ENCODE results near the gene REEP3. TPM values are rescaled to one million over a fixed set of nuclear protein-coding genes. Genes with fewer than 3 reads are reported as not detected.

Gene REEP3
- total and polyA plus RNA-seq, 12 donors: 9.9 to 27.7 (median 17.2) TPM

DNA sequence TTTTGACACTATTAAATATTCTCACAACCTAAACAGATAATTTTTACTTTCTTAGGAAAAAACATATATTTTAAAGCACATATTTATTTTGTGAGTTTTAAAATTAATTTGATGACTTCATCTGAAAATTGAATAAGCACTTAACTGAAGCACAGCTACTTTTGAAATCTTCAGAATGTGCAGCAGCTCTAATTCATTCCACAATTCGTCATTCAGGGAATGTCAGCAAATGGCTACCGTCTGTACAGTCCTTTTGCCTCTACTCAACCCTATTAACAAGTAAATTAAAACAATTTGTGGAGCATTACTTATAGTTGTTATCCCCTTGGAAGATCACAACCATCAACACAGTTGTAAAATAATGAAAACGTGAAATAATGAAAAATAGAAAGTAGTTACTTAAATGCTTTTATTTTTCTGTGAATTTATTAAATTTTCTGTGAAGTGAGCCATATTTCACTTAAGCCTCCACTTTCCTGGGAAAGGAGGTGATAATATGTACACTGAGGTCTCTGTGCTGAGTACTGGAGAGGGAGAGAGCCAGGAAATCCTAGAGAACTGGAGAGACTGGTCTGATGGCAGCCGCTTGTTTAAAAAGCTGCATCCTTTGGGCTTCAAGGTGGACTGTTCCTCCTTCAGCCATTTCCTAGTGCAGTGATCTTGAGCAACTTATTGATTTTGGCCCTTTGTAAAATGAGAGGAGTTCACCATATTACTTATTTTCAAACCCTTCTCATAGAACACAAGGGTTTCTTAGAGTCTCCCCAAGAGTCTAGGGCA lies 70.6 kb downstream of the REEP3 start:
- Histone ChIP-seq H3K4me3 (no peak overlapping the region), H3K27me3 (no peaks in the 10 kb centered on the region), H3K4me1 (peaks cover 0 to 42% (median 15%) of the 10 kb centered on the region in 9 donors), H3K9me3 (no peaks in the 10 kb centered on the region), H3K36me3 (peaks cover 0 to 11% (median 0%) of the 10 kb centered on the region in 9 donors), H3K27ac (no peak overlapping the region)
- intact Hi-C loops (cut with DNase I): no loop called here
- 87 to 89% methylated on average over 4 of the region's 4 CpGs for WGBS, 2 donors
- ATAC-seq (no peak), DNase-seq (no peak)
- TF ChIP-seq, protein P1, sequence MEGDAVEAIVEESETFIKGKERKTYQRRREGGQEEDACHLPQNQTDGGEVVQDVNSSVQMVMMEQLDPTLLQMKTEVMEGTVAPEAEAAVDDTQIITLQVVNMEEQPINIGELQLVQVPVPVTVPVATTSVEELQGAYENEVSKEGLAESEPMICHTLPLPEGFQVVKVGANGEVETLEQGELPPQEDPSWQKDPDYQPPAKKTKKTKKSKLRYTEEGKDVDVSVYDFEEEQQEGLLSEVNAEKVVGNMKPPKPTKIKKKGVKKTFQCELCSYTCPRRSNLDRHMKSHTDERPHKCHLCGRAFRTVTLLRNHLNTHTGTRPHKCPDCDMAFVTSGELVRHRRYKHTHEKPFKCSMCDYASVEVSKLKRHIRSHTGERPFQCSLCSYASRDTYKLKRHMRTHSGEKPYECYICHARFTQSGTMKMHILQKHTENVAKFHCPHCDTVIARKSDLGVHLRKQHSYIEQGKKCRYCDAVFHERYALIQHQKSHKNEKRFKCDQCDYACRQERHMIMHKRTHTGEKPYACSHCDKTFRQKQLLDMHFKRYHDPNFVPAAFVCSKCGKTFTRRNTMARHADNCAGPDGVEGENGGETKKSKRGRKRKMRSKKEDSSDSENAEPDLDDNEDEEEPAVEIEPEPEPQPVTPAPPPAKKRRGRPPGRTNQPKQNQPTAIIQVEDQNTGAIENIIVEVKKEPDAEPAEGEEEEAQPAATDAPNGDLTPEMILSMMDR (IDR thresholded peaks at IDR 0.05): no peak

DNA sequence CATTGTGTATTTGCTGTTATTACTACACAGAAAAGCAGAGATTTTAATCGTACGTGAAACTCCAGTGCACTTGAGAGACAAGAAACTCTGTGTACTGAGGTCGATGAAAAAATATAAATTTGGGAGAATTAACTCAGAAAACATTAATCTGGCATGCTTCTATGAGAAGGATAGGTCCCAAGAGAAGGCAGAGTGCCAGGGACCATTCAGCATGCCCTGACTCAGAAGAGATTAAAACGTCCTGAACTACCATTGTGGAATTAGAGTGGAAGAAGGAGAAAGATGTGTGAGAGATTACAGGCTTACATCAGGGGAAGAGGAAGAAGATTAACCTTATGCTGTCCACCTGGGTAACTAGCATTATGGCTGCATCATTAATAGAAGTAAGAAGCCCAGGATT lies 72.4 kb downstream of the REEP3 start:
- Histone ChIP-seq H3K4me3 (no peak overlapping the region), H3K4me1 (peaks cover 0 to 42% (median 18%) of the 10 kb centered on the region in 9 donors), H3K9me3 (no peaks in the 10 kb centered on the region), H3K36me3 (peaks cover 0 to 28% (median 4%) of the 10 kb centered on the region in 9 donors), H3K27me3 (no peaks in the 10 kb centered on the region), H3K27ac (no peak overlapping the region)
- TF ChIP-seq, protein P1 (IDR thresholded peaks at IDR 0.05): no peak
- DNase-seq: no peak
- intact Hi-C loops (cut with DNase I): no loop called here
- ATAC-seq: peak in 1 of 8 donors; percentile 17
- WGBS, 2 donors: 53 to 55% methylated on average over 4 of the region's 4 CpGs

DNA sequence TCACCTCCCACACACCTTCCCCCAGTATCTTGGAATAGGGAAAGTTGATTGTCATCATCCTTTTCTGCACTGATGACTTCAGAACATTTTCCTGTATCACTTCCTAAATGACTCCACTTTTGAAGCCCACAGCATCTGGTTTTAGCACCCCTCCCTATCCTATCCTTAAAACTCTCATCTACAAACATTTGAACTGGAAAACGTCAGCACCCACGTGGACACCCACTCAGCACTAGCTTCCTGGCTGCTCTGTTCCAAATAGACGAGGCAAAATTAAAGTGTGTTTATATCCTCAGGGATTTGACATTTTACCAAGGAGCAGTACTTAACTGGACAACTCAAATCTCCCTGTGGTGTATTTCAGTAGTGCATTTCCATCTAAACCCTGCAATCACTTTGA lies 73.9 kb downstream of the REEP3 start:
- TF ChIP-seq, protein P1 (IDR thresholded peaks at IDR 0.05): peak in 7 of 9 donors; percentile 13 to 45 (median 26)
- H3K27me3 ChIP-seq: no peaks in the 10 kb centered on the region
- ATAC-seq (peak; percentile 76 to 95 (median 86)), DNase-seq (peak in 1 of 2 donors; percentile 64)
- no peaks in the 10 kb centered on the region for H3K9me3 ChIP-seq
- intact Hi-C loops (cut with DNase I): no loop called here
- WGBS, 2 donors: 15 to 21% methylated on average over 3 of the region's 3 CpGs
- peak overlapping the region in 4 of 10 donors; percentile 41 to 50 (median 44) for H3K27ac ChIP-seq
- peaks cover 0 to 43% (median 4%) of the 10 kb centered on the region in 9 donors for H3K36me3 ChIP-seq
- no peak overlapping the region for H3K4me3 ChIP-seq
- peaks cover 0 to 34% (median 18%) of the 10 kb centered on the region in 9 donors for H3K4me1 ChIP-seq

DNA sequence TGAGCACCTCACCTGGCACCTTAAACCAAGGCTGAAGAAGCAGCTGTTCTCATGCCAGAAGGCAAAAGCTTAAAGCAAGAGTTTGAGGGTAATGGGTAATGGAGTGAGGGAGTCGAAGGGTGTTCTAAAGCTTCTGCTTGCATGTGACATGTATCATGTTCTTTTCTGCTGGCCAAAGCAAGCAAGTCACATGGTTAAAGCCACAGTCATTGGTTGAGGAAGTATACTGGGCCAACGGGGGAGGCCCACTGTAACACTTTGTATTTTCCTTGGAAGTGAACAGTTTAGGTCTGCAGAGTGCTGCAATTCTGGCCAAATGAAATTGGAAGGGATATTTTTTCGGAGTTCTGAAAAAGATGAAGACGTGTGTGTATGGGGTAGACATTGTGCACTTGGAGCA lies 75.7 kb downstream of the REEP3 start:
- intact Hi-C loops (cut with DNase I): no loop called here
- 49 to 69% methylated on average over 4 of the region's 4 CpGs for WGBS, 2 donors
- no peak overlapping the region for H3K4me3 ChIP-seq
- H3K27ac ChIP-seq: no peak overlapping the region
- H3K9me3 ChIP-seq: peaks cover 0 to 4% (median 0%) of the 10 kb centered on the region in 11 donors
- H3K27me3 ChIP-seq: no peaks in the 10 kb centered on the region
- DNase-seq (no peak), ATAC-seq (peak in 2 of 8 donors; percentile 31 to 36)
- TF ChIP-seq, protein P1 (IDR thresholded peaks at IDR 0.05): no peak
- peaks cover 0 to 34% (median 18%) of the 10 kb centered on the region in 9 donors for H3K4me1 ChIP-seq
- peaks cover 0 to 61% (median 4%) of the 10 kb centered on the region in 9 donors for H3K36me3 ChIP-seq
